ENCODE data around the gene RNF114.
"Not testable (repeated sequence)": the region's sequence is repeated elsewhere in the genome, so short reads cannot be mapped to it uniquely, and the experiment has no call there.

RNF114 gene

DNA sequence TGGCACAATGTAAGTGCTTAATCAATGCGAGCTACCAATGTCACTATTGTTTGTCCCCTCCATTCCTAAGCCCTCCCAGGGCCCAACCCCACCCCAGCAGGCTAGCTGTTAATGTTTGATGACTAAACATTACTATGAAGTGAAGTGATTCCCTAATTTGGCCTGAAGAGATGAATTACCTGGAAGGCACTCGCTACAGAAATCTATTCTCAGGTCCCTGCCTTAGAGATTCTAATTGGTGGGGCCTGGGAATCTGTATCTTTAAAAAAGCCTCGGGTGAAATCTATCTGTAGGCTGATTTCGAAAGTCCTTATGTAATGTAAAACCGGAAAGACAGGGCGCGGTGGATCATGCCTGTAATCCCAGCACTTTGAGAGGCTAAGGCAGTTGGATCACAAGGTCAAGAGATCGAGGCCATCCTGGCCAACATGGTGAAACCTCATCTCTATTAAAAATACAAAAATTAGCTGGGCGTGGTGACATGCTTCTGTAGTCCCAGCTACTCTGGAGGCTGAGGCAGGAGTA, 29.6 kb downstream of the RNF114 start:
- DNase-seq: no peak

DNA sequence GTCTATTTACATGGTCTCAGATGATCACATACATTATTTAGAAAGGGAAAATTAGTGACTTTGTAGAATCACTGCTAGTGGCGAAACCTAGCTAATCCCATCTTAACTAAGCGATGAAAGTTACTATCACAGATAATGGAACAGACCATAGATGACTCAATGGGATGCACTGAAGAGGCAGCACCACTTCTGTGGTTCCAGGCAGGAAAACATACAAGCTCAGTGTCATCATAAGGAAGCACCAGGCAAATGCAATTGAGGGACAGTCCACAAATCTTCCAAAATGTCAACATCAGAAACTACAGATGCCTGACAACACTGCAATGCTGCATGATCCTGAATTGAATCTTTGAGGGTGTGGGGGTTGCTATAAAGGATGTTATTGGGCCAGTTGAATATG, 30.7 kb downstream of the RNF114 start:
- DNase-seq: no peak

DNA sequence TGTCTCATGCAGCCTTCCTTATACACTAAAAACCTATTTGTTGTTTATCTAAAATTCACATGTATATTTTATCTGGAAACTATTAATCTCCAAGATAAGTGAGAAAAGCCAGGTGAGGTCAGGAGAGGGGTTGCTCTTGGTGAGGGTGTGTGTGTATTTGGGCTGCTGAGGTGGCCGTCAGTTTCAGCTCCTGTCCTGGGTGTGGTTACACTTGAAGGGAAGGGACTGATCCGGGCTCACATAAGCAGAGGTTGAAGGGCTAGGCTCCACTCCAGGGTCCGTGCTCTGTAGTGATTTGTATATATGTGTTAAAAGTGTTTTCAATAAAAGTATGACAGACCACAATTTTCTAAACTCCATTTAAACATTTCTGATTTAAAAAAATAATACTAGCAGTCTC, 33.0 kb downstream of the RNF114 start:
- no peak for DNase-seq

DNA sequence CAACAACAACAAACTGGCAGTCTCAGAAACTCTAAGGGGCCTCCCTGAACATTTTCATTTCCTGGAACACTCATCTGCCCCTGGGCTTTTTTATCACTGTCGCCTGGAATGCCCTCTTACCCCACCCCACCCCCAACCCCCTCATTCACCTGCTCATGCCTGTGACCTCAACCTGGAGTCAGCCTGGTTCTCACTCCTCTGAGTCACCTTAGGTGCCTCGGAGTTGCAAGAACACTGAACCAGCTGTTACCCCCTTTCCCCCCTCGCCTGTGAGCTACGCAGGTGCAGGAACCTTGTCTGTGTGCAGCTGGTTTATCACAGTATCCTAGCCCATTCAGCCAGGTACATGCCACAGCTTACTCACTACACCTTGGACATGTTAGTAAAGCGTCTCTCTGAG, 33.7 kb downstream of the RNF114 start:
- no peak for DNase-seq

DNA sequence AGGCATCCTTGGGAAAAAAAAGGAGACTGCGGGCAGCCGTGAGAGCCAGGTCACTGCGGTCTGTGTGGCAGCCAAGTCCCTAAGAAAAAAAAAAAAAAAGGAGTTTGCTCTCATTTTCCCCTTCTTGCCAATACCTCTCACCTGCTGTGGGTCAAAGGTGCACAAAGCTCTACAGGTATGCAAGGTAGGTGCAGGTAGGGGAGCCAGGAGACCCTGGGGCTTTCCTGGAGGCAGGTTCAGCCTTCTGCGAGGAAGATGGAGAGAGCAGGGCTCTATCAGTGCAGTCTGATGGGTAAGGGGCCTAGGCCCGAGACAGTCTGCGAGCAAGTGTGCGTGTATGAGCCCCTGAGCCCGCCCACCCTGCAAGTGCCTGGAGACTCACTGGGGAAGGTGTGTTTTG, 34.3 kb downstream of the RNF114 start:
- no peak for DNase-seq

DNA sequence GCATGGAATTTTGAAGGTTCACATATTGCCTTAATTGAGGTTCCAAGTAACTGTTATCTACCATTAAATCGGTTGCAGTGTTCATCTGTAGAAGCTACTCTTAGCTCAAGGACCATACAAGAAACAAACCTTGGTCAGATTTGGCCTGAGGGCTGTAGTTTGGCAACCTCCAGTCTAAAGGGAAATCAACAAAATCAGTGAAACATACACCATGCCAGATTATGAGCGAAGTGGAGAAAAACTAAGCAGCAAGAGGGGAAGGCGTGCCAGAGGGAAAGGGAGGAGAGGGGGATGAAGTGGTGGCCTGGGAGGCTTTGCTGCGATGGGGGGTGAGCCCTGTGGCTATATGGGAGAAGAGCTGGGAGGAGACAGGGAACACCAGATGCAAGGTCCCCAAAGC, 37.8 kb downstream of the RNF114 start:
- DNase-seq: no peak

DNA sequence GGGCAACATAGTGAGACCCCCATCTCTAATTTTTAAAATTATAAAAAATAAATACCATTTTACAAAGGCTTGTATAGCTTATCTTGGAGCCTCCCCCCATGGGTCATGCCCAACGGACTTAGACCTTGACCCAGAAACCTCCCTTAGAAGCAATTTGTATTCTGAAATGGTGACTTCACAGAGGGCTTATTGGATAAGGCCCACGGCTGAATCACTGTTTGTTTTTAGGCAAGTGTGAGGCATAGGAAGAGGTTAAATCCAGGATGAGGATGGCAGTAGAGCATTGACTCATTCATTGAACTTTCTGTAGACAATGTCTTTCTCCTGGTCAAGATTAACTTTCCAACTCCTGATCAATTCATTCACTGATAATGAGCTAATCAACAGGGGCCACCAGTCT, 40.3 kb downstream of the RNF114 start:
- DNase-seq: no peak

DNA sequence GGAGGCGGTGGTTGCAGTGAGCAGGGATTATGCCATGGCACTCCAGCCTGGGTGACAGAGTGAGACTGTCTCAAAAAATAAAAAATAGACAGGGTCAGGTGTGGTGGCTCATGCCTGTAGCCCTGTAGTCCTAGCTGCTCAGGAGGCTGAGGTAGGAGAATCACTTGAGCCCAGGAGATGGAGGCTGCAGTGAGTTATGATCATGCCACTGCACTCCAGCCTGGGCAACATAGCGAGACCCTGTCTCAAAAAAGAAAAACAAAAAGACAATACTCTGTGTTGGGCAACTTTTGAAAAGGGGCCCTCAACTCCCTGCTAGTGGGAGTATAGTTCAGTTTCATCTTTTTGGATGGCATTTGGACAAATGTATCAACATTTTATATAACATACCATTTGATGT, 41.5 kb downstream of the RNF114 start:
- not testable (repeated sequence) for DNase-seq

DNA sequence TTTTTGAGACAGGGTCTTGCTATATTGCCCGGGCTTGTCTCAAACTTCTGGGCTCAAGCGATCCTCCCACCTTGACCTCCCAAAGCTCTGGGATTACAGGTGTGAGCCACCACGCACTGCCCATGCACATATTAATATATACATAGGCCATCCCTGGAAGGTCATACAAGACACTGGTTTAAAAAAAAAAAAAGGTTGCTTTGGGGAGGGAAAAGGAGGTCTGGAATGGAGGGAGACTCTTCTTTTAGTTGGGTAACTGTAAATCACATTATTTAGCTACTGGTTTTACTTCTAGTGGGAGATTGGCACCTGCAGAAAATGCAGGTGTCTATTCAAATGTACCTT, 42.5 kb downstream of the RNF114 start:
- no peak for DNase-seq

DNA sequence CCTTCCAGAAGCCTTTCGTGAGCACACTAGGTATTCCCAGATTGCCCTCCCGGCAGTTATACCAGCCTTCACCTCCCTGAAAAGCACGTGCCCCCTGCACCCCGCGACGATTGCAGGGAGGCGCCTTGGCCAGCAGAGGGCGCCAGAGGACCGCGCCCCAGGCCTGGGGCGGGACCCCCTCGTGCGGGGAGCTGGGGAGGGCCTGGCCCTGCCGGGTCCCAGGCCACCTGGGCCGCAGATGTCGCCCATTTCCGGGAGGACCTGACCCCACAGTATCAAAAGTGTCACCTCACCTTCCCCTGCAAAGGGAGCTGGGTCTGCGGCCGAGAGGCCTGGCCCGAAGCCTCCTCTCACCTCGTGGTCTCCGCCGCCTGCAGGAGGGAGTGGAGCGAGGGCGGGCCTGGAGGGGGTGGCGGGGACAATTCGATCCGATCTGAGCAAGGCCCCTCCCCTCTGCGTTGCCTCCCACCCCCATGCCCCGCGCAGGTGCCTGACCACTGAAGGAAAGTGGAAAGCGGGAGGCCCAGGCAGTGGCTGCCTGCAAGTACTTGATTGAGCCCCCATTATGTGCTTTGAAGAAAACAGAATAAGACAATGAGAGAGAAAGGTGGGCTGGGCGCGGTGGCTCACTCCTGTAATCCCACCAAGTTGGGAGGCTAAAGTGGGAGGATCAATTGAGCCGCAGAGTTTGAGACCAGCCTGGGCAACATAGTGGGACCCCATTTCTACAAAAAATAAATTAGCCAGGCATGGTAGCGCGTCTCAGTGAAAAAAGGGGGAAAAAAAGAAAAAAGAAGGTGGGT, 43.0 kb downstream of the RNF114 start:
- DNase-seq: no peak

DNA sequence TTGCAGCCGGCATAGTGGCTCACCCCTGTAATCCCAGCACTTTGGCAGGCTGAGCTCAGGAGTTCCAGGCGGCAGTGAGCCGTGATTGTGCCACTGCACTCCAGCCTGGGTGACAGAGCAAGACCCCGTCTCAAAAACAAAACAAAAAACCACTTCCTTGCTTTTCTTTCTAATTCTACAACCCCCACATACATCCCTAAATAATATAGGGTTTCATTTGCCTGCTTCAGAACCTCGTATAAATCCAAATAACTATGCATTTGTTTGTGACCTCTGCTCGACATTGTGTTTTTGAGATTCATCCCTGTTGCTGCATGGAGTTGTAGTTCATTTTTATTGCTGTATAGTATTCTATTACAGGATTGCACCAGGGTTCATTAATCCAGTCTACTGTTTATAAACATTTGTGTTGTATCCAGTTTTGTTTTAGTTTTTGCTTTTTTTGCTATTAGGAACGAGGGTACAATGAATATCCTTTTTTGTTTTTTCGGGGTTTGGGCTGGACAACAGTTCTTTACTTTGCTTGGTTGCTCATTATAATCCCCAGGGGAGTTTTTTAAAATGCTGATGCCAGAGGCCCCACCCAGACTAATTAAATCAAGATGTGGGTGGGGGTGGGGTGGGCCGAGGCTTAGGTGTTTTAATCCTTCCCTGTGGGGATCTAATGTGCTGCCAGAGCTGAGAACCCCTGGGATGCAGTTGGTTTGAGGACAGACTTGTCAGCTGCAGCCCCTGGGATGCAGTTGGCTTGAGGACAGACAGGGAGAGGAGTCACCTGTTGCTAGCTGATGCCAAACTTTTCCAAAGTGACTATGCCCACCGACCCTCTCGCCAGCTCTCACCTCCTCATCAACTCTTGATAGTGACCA, 44.2 kb downstream of the RNF114 start:
- no peak for DNase-seq

DNA sequence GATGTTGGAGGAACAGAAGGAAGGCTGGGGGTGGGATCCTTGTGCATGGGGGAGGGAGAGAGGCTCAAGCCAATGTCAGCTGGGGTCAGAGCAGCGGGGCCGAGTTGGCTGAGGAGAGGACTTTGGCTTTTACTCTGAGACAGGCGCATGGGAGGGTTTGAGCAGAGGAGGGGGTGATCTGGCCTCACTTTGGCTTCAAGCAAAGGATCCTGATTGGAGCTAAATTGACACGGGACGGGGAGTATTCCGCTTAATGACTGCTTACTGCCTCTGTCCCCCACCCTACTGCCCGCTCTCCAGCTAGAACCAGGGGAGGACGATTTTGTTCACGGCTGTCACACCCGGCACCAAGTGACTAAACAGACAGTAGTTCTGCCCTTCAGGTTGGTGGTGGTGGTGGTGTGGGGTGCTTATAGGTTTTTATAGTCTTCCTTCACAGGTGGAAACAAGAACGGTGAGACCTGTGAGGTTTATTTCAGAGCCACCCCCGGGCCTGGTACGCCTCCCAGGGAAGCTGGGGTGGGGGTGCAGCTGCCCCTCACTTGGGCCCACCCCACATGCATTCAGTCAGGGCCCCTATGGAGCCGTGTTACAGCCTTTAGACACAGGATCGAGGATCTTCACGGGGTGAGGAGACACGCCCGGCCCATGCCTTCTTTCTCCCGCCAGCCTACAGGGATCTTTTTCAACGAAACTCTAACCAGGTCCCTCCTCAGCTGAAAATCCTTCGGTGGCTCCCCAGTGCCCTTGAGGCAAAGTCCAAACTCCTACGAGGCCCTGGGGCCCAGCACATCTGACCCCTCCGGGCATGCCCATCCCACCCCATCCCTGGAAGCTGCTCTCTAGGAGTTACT, 45.2 kb downstream of the RNF114 start:
- DNase-seq: no peak

DNA sequence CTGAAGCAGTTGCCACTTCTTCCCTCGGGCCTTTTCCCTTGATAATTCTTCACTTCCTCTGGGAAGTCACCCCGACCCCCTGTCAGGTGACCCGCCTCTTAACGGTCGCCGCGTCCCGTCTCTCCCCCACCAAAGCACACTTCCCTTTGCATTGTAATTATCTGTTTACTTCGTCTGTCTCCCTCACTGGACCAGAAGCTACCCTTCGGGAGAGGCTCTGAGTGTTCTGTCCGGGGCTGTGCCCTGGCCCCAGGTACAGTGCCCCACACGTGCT, 45.8 kb downstream of the RNF114 start:
- no peak for DNase-seq

DNA sequence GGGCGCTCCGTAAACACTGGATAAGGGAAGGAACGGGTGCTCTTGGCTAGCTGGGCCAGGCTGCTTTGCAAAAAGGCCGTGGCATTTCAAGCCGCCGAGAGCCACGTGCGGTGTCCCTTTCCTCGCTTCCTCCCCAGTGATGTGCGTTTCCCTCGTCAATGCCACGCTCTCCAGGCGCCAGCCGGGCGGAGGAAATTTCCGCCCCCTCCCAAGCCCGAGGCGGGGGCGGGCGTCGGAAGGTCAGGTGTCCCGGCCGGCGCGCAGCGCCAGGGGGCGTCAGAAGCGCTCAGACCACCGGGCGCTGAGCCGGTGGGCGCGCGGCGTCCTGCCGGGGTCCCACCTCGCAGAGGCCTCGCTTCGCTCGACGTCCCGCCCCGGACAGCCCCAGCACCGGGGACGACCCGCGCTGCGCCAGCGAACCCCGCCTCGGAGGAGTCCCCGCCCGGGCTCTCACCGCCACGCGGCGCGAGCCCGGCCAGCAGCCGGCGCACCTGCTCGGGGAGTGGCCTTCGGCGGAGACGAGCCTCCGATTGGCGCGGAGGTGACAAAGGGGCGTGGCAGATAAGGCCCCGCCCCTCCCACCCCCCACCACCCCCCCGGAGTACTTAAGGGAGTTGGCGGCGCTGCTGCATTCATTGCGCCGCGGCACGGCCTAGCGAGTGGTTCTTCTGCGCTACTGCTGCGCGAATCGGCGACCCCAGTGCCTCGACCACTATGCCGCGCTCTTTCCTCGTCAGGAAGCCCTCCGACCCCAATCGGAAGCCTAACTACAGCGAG, 46.3 kb downstream of the RNF114 start, which contains the start of gene SNAI1:
SNAI1 (plus strand) TSS at position 635 of the 777 bp plus-strand sequence; CDS start at position 715, 80 bp downstream.
- DNase-seq: peak; percentile 57

DNA sequence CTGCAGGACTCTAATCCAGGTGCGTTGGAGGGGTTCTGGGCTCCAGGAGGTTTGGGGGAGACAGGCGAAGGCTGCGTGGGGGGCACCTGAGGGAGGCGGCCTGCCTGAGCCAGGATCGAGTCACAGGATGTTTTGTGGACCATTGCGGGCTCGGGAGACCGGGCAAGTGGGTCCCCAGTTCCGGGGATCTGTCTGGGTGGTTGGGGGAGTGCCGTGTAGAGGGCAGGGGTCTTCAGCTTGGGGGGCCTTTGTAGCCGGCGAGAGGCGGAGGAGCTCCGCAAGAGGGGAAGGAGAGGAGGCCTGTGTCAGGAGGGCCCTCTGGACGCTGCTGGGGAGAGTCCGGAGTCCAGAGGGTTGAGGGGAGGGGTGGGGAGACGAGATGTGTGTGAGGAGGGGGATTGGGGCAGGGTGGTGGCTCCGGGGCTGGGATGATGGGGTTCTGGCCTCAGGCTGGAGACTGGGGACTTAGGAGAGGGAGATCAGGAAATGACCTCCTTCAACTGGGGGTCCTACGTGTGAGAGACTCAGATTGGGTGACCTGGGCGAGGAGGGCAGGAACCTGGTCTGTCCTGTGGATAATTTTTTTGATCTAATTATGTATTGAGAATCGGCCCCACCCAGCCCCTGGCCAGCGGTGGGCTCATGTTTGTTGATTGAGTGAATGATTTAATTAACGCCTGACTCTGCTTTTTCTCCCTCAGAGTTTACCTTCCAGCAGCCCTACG, 47.1 kb downstream of the RNF114 start:
- DNase-seq: no peak

DNA sequence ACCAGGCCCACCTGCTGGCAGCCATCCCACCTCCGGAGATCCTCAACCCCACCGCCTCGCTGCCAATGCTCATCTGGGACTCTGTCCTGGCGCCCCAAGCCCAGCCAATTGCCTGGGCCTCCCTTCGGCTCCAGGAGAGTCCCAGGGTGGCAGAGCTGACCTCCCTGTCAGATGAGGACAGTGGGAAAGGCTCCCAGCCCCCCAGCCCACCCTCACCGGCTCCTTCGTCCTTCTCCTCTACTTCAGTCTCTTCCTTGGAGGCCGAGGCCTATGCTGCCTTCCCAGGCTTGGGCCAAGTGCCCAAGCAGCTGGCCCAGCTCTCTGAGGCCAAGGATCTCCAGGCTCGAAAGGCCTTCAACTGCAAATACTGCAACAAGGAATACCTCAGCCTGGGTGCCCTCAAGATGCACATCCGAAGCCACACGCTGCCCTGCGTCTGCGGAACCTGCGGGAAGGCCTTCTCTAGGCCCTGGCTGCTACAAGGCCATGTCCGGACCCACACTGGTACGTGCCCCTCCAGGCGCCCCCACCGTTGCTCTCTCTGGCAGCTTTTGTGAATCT, 47.7 kb downstream of the RNF114 start:
- DNase-seq: no peak

DNA sequence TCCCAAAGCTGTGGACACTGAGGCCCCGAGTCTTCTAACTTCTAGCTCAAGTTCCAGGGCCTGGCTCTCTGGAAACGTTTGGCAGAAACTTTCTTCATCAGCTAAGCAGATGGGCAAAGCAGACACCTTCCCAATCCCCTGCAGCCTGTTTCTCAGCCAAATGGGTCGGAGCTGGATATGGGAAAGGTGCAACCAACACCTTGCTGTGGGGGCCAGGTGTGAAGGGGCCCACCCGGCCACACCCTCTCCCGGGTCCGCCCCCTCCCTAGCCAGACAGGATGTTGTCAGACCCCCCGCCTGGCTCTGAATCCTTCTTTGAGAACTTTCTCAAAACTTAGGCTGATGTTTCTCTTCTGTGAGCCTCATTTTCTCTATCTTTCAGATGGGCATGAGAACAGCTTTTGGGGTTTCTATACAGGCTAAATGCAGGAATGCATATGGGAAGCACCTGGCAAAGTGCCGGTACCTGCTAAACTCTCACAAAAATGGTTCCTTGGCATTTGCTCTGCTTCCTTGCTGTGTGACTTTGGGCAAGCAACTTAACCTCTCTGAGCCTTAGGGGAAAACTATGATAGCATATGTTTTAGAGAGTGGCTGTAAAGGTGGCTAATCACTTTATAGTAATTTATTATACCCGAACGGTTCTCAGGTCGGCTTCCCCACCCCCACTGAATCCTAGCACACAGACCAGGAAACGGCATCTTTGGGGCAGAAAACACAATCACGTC, 48.4 kb downstream of the RNF114 start:
- no peak for DNase-seq

DNA sequence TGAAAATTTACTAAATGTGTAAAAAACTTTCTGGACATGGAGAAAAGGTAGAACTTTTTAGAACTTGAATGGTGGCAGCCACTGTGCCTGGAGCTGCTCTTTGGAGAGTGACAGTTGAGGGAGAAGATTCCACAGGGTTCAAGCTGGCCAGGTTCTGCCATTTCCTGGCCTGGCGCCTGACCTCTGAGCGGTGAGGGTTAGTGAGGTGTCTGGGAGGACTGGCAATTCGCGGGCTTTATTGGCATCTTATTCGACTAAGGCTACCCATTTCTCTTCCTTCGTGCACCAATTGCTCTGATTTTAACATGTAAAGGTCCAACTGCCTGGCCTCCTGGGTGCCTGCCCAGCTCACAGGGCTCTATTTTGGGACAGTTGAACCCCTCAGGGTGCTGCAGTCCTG, 49.0 kb downstream of the RNF114 start:
- DNase-seq: no peak

DNA sequence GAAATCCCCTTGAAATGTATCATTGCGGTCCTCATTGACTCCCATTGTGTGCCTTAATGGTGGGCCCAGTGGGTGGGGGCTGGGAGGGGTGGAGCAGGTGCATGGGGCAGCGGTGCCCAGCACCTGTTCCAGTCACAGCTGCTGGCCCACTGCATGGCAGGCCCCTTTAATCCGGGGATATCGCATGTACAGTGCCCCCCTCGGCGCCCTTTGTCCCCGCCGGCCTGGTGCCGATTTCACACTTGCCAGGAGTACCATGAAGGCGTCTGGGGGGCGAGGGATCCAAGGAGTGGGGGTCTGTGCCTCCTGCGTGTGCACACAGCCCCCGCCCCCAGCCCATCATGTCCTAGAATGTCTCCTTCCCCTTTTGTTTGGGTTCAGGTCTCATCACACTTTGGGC, 49.4 kb downstream of the RNF114 start:
- DNase-seq: no peak

DNA sequence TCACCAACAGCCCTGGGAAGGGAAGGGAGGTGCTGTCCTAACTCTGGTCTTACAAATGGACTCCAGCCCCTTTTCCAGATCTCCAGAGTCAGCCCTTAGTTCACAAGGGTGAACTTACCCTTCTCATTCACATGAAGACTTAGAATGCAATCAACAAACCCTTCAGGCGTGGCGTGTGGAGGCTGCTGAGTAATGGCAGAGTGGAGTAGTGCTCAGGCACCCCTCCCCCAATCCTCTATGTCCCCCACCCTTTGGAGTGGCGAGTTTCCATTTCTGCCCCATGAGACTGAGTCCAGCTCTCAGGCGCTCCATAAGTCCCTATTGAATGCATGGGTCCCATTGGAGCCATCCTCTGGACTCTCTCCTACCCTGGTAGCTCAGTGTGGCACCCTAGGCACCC, 49.9 kb downstream of the RNF114 start:
- no peak for DNase-seq
